NOMO-1 treated with DMSO at 0.1 percent for 48 hours (cell line): ENCODE results near the gene IL18.
A peak's percentile ranks its signal among the peaks of the same experiment; 100 is the strongest.
"Not testable (repeated sequence)": the region's sequence is repeated elsewhere in the genome, so short reads cannot be mapped to it uniquely, and the experiment has no call there.

Experiments
- DNase-seq: peaks from one replicate; lab custom pipeline; 2025; ENCODE audit not compliant: unreplicated experiment; lab: John Stamatoyannopoulos, UW

The IL18 gene

DNA sequence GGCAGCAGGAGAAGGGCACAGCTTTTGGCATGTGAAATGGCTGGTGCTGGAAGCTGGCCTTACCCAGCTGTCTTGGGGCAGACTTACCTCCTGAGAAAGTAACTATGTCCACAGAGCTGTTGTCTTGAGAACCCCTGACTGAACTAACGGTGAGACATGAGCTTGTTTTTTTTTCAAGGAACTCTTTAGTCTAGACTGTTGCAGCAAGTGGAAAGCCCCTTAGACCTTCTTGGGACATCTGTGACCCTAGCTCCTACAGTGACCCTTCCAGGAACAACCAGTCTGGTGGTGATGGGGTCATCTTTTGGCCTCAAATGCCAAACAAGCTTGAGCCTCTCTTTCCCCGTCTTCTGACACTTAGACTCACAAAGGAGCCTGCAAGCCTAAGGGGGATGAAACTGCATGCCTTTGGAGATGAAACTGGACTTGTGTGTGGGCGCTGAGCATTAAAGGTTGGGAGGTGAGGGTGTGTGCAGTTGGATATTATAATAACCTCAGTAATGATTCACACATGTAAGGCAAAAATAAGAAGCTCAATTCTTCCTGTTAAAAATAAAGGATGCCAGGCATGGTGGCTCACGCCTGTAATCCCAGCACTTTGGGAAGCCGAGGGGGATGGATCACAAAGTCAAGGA lies 41.8 kb downstream of the IL18 start:
- no peak for DNase-seq

DNA sequence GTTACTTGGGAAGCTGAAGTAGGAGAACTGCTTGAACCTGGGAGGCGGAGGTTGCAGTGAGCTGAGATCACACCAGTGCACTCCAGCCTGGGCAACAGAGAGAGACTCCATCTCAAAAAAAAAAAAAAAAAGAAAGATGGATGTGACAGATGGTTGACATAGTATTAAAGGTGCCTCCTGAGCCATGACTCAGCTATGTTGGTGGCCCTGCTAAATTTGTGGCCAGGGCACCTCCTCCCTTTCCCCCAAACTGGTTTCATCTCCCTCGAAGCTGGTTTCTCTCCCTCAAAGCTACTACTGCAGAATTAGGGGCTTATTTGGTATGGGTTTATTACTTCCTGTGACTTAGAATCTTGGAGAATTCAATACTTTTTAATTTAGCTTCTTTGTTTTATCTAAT lies 45.7 kb downstream of the IL18 start:
- no peak for DNase-seq

DNA sequence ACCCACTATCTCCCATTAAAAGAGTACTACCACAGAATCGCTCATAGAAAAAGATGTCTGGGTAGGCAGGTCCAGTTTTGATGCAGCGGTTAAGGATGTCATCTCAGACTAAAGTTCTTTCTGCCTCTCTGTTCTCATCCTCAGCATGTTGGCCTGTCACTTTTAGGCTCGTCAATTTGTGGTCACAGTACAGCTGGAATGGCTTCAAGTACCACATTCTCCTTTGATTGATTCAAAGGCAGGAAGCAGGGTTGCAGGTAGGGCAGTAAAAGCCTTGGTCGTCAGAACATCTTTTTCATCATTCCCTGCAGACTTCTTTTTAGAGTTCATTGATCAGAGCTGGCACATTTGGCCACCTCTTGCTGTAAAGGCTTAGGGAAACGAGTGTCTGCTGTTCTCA lies 48.5 kb downstream of the IL18 start:
- no peak for DNase-seq

DNA sequence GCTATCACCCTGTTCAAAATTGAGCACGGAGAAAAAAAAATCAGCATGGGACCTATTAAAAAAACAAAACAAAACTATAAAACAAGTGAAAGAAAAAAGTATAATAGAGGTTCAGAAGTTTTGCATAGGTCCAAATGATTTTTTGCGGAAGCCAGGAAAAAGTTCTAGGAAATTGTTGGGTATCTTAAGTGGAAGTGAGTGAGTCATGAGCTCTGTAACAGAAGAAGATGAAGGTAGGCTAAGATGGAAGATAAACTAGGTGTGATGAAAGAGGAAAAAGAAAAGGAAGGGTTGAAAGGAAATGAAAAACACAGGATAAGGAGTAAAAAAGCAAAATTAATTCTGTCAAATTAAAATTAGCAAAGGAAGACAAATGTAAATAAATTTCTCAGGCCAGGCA lies 49.4 kb downstream of the IL18 start:
- DNase-seq: no peak

DNA sequence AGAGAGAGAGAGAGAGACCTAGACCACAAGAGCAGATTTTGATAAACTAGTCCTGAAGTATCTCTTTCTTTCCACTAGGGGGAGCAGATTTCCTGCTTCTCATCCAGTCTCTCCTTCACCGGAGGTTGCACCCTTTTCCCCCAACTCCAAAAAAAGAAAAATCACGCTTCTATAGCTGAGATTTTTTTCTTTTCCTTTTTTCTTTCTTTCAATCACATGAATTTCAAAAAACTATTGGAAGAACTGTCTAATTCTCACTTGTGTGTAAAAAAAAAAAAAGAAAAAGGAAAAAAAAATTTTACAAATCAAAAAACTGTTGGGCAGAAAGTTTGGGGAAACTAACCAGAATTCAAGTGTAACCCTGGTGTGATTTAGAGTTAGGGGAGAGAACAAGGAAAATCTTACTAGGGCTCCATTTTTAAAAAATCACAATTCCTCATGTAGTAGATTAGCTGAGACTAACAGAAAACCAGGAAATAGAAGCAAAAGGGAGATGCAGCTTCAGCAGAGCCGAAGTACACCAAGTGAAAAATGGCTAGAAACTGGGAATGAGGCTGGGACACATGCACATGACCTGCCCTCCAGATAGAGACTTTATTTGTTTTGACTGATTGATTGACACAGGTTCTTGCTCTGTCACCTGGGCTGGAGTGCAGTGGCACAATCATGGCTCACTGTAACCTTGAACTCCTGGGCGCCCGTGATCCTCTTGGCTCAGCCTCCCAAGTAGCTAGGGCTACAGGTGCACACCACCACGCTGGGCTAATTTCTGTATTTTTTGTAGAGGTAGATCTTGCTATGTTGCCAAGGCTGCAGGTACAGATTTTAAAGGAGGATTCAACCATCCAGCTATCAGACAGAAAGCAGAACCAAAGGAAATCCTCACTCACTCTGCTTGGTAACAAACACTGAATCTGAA lies 50.1 kb downstream of the IL18 start:
- DNase-seq: peak; percentile 77

DNA sequence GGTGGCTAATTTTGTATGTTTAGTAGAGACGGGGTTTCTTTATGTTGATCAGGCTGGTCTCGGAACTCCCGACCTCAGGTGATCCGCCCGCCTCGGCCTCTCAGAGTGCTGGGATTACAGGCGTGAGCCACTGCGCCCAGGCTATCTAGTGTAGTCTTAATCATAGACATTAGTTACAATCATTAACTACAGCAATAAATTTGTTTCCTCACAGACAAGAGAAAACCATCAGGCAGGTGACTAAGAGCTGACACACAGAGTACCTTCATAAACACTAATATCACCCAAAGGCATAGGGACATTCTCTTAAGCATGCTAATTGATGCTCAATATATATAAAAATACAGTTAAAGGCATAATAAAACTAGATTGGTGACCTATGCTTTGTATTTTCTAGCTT lies 57.8 kb downstream of the IL18 start:
- no peak for DNase-seq

DNA sequence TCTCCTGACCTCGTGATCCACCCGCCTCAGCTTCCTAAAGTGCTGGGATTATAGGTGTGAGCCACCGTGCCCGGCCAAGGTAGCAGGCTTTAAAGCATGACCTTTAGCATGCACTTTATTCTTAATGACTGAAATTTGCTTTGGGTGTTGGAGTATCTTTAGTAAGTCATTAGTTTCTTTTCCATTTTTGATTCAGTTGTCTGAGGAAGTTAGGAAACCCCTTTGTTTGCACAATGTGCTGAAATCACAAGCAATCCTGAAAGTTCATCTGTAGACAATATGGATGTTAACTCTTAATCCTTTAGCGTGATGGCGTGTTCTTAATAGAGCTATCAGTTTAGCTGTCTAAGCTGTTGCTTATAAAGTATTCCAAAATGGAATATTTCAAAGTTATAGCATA lies 60.4 kb downstream of the IL18 start:
- DNase-seq: peak; percentile 67

DNA sequence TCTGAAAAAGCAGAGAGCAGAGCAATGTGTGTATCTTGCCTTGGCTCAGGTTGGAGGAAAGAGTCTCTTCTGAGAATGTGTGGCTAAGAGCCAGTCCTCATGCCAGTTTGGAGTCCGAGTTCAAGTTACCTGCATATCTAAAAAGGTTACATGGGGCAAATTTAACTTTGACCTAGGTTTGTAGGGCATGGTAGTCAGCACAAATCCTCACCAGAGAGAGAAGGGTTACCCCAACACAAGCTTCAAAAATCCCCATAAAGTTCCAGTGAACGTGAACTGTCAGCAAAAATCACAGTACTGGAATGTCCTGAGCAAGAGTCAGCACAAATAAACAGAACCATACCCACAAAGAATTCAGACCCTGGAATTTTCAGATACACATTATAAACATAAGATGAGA lies 63.4 kb downstream of the IL18 start:
- no peak for DNase-seq

DNA sequence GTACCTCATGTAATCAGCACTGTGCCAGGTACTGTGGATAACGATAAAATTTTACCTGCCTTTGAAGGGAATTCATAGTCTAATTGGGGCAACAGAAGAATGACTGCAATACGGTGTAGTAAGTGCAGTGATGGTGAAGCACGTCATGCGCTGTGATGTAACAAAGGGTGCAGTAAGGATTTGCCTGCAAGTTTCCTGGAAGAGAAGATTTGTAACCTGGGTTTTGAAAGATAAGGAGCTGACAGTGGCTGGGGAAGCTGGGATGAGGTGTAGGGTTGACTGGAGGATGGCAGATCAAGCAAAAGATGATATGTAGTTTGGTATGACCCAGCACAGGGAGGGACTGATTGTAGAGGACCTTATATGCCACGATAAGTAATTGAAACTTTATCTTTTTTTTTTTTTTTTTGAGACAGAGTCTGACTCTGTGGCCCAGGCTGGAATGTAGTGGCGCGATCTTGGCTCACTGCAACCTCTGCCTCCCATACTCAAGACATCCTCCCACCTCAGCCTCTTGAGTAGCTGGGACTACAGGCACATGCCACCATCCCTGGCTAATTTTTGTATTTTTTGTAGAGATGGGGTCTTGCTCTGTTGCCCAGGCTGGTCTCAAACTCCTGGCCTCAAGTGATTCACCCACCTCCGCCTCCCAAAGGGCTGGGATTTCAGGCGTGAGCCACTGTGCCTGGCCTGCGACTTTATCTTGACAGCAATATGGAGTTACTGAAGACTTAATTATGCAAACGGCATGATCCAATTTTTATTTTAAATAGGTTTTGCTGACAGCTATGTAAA lies 66.0 kb downstream of the IL18 start:
- DNase-seq: no peak

DNA sequence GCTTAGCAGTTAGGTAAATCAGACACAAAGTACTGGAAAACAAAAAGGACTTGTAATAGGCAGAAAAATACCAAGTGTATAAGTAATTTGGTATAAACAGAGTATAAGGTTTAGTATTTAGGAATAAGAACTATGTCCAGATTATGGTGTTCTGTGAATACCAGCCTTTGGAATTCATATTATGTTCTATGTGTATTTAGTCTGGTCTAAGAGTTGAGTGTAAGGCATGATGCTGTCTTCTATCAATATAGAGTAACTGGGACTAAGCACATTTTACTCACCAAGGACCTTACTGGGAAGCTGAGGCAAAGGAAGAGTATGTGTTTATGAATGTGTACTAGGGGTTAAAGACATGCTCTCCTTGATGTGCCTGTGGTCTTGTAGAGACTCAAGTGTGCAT lies 67.7 kb downstream of the IL18 start:
- DNase-seq: no peak

DNA sequence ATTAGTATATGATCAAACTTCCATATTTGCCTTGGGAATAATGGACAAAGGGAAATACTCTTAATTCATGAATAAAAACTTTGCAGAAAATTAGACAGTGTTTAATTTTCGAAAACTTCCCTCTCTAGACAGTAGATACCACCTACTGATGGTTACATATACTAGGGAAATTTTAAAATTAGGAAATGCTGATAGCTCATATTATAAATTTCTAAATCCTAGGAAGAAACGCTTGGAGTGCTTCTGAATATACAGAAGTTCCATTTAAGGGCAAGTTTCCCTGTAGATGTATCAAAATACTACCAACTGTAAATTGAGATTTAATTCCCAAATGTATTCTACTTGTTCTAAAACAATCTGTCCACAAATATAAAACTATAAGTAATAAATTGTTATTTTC lies 68.6 kb downstream of the IL18 start:
- not testable (repeated sequence) for DNase-seq
